GM12864 (cell line): ENCODE data around the gene TNFSF4.

Experiments used
- DNase-seq: peaks from one replicate; pipeline ENCODE4 v3.0.0-alpha.2; 2011; ENCODE audit warnings: low read depth
- H3K4me3 ChIP-seq: 2 replicates; pipeline ENCODE4 v1.5.1; 2011; ENCODE audit warnings: mild to moderate bottlenecking, low read depth, low read length, control low read depth
- TF ChIP-seq, protein P1 (sequence below): IDR thresholded peaks from 2 replicates; pipeline ENCODE4 v1.5.1; 2011; ENCODE audit warnings: low read depth, mild to moderate bottlenecking, moderate library complexity, low read length, control low read depth, inconsistent platforms; ENCODE audit errors: missing control alignments

Gene TNFSF4

DNA sequence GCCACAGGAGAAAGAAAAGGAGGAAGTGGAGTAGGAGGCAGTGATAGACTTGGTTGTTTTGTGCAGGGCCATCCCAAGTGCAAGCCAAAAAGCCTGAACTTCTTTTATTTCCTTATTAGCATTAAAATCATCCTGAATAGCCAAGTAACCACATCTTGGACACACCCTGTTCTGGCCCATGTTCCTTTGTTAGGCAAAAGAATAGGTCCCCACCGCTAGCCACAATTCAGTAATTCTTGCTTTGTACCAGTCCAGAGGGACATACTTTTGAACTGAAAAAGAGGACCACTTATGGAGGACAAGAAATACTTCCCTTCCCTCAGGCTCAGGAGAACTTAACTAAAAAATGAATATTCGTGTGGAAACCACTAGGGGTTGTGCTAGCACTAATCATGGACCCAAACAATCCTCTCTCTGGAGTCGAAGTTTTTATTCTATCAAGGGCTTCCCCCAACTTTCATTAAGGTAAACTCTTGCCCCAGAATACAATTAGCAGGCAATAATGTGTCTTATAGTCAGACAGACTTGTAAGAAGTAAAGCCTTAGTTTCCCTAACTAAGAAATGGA, 19.4 kb downstream of the TNFSF4 start:
- DNase-seq = no peak
- TF ChIP-seq, protein P1, sequence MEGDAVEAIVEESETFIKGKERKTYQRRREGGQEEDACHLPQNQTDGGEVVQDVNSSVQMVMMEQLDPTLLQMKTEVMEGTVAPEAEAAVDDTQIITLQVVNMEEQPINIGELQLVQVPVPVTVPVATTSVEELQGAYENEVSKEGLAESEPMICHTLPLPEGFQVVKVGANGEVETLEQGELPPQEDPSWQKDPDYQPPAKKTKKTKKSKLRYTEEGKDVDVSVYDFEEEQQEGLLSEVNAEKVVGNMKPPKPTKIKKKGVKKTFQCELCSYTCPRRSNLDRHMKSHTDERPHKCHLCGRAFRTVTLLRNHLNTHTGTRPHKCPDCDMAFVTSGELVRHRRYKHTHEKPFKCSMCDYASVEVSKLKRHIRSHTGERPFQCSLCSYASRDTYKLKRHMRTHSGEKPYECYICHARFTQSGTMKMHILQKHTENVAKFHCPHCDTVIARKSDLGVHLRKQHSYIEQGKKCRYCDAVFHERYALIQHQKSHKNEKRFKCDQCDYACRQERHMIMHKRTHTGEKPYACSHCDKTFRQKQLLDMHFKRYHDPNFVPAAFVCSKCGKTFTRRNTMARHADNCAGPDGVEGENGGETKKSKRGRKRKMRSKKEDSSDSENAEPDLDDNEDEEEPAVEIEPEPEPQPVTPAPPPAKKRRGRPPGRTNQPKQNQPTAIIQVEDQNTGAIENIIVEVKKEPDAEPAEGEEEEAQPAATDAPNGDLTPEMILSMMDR = peak; percentile 10
- no peak overlapping the region for H3K4me3 ChIP-seq

DNA sequence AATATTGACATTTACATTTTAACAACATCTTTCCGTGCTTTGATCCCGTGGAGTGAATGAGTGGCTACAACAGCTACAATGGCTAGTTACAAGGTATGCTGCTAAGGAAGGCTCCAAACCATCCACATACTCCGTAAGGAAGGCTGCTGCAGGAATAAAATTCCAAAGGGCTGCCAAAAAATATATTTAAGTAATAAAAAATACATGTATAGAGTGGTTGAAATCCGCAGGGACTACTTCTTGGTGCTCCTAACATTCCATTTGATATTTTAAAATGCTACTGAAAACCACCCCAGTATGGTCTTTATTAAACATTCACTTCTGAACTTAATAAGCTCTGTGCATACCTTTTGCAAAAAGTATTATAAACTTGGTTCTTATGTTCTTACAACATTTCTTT, 25.3 kb downstream of the TNFSF4 start:
- no peak for DNase-seq
- TF ChIP-seq, protein P1 = no peak
- H3K4me3 ChIP-seq = no peak overlapping the region

DNA sequence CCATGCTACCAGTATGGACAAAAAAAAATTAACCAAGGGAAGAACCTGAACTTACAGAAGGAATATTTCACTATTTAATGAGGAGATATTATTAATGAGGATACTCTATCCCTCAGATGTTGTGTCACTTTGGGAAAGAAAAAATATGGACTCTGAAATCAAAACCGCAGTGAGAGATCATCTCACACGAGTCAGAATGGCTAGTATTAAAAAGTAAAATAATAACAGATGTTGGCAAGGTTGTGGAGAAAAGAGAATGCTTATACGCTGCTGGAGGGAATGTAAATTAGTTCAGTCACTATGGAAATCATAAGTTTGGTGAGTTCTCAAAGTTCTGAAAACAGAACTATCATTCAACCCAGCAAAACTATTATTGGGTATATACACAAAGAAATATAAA, 30.9 kb downstream of the TNFSF4 start:
- TF ChIP-seq, protein P1 = no peak
- no peak overlapping the region for H3K4me3 ChIP-seq
- no peak for DNase-seq

DNA sequence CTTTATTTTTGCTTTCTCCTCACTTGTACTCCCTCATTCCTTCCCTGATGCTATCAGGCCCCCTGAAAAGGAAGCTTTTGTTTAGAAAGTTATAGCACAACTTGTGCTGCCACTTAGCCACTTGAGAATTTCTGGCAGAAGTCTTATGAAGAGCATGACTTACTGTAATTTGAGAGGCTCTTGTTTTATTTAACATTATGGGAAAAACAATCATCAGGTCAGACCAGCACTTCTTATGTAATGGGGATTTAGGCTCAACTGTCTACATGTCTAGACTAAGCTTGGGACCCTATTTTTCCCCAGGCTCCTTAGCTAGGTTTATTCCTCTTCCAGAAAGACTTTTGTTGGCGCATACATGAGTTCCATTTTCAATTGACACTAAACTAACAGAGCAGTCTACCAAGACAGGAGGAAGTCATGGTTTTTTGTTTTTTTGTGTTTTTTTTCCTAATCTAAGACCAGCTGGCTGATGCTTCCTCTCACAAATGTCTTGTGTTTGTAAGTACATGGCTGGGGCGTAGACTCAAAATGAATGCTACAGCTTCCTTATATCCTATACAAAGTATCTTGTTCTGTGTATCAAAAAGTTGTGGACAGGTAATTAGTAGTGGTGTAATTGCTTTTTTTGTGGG, 31.5 kb downstream of the TNFSF4 start:
- TF ChIP-seq, protein P1 = no peak
- H3K4me3 ChIP-seq = no peak overlapping the region
- no peak for DNase-seq

DNA sequence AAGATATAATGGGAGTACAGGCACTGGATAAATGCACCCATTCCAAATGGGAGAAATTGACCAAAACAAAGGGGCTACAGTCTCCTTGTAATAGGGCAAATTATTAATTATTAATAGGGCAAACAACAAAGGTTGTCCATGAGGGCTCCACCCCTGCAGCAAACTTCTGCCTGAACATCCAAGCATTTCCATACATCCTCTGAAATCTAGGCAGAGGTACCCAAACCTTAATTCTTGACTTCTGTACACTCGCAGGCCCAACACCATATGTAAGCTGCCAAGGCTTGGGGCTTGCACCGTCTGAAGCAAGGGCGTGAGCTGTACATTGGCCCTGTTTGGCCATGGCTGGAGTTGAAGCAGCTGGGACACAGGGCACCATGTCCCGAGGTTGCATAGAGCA, 33.7 kb downstream of the TNFSF4 start:
- no peak overlapping the region for H3K4me3 ChIP-seq
- TF ChIP-seq, protein P1 = no peak
- DNase-seq = no peak

DNA sequence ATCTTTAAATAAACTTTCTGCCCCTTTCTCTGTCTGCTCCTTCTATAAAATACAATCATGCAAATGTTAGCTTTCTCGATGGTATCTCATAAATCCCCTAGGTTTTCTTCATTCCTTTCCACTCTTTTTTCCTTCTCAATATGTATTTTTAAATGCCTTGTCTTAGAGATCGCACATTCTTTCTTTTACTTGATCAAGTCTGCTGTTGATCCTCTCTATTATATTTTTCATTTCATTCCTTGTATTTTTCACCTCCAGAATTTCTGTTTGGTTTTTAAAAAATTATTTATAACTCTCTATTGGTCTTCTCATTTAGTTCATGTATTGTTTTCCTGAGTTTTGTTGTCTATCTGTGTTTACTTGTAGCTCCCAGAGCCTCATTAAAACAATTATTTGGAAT, 36.0 kb downstream of the TNFSF4 start:
- TF ChIP-seq, protein P1 = no peak
- no peak overlapping the region for H3K4me3 ChIP-seq
- DNase-seq = no peak

DNA sequence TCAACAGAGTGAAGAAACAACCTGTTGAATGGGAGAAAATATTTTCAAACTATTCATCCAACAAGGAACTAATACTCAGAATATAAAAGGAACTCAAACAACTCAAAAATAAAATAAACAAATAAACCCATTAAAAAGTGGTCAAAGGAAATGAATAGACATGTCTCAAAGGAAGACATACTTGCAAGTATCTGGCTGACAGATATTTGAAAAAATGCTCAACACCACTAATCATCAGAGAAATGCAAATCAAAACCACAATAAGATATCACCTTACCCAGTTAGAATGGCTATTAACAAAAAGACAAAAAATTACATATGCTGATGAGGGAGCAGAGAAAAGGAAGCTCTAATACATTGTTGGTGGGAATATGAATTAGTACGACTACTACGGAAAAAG, 38.2 kb downstream of the TNFSF4 start:
- TF ChIP-seq, protein P1 = no peak
- no peak overlapping the region for H3K4me3 ChIP-seq
- no peak for DNase-seq
